GM23248 (cell line): ENCODE results near the gene FGGY. TPM values are rescaled to one million over a fixed set of nuclear protein-coding genes. Genes with fewer than 3 reads are reported as not detected.

Experiments used
- DNase-seq: peaks from one replicate; pipeline ENCODE4 v3.0.0-alpha.2; 2015
- H2AFZ ChIP-seq: fragments of 200-600 bp; sonication (generic); 2 replicates; pipeline ENCODE4 v1.6.1; 2016; ENCODE audit warnings: antibody characterized with exemption
- H3F3A ChIP-seq: fragments of 200-600 bp; sonication (generic); 2 replicates; pipeline ENCODE4 v1.6.1; 2016; ENCODE audit warnings: mild to moderate bottlenecking, antibody characterized with exemption, mixed run types; ENCODE audit not compliant: insufficient read depth
- H3K27ac ChIP-seq: fragments of 200-600 bp; sonication (generic); 2 replicates; pipeline ENCODE4 v1.5.1; 2016; ENCODE audit warnings: mild to moderate bottlenecking
- H3K27me3 ChIP-seq: fragments of 200-600 bp; sonication (generic); replicated peaks from 2 replicates; pipeline ENCODE4 v1.6.1; 2016; ENCODE audit warnings: mild to moderate bottlenecking; ENCODE audit not compliant: insufficient read depth
- H3K36me3 ChIP-seq: fragments of 200-600 bp; sonication (generic); 2 replicates; pipeline ENCODE4 v1.6.1; 2016; ENCODE audit warnings: low read depth, mild to moderate bottlenecking
- H3K4me1 ChIP-seq: fragments of 200-600 bp; sonication (generic); 2 replicates; pipeline ENCODE4 v1.6.1; 2016; ENCODE audit warnings: mild to moderate bottlenecking; ENCODE audit not compliant: insufficient read depth
- H3K4me2 ChIP-seq: fragments of 200-600 bp; sonication (generic); one replicate; pipeline ENCODE4 v1.6.1; 2016; ENCODE audit warnings: mild to moderate bottlenecking; ENCODE audit not compliant: unreplicated experiment
- H3K4me3 ChIP-seq: fragments of 200-600 bp; sonication (generic); 2 replicates; pipeline ENCODE4 v1.5.1; 2016; ENCODE audit warnings: mild to moderate bottlenecking
- H3K79me2 ChIP-seq: fragments of 200-600 bp; sonication (generic); 2 replicates; pipeline ENCODE4 v1.6.1; 2016; ENCODE audit warnings: mild to moderate bottlenecking; ENCODE audit not compliant: insufficient read depth
- H3K9ac ChIP-seq: fragments of 200-600 bp; sonication (generic); 2 replicates; pipeline ENCODE4 v1.6.1; 2016; ENCODE audit warnings: mild to moderate bottlenecking
- H3K9me2 ChIP-seq: fragments of 200-600 bp; sonication (generic); 2 replicates; pipeline ENCODE4 v1.6.1; 2016; ENCODE audit warnings: mixed run types, mild to moderate bottlenecking, moderate library complexity; ENCODE audit not compliant: insufficient read depth
- H3K9me3 ChIP-seq: fragments of 200-600 bp; sonication (generic); one replicate; pipeline ENCODE4 v1.6.1; 2017; ENCODE audit warnings: low read depth
- H4K20me1 ChIP-seq: fragments of 200-600 bp; sonication (generic); 2 replicates; pipeline ENCODE4 v1.6.0; 2016; ENCODE audit not compliant: insufficient read depth
- EZH2 ChIP-seq: fragments of 200-600 bp; sonication (generic); IDR thresholded peaks from 2 replicates; pipeline ENCODE4 v1.6.1; 2018; ENCODE audit warnings: antibody characterized with exemption, mild to moderate bottlenecking; ENCODE audit not compliant: insufficient read depth, poor library complexity, severe bottlenecking
- EZH2phosphoT487 ChIP-seq: fragments of 200-600 bp; sonication (generic); IDR thresholded peaks from 2 replicates; pipeline ENCODE4 v1.6.1; 2018; ENCODE audit warnings: antibody characterized with exemption, moderate library complexity, mild to moderate bottlenecking, low read depth; ENCODE audit not compliant: insufficient read depth
- WGBS, 2 experiments: methylation state at CpG; one replicate each; pipeline ENCODE4 v1.1.6; 2015 to 2017; ENCODE audit warnings: low lambda C conversion rate in 2 of 2, low coverage in 1 of 2; ENCODE audit errors: missing lambda C conversion rate in 2 of 2; 5-methylcytosine and 5-hydroxymethylcytosine counted together
- in situ Hi-C: fragments of 300-500 bp; cut with MboI; formaldehyde crosslinking; loops from 2 replicates; pipeline ENCODE4 v1.15.0; 2020
- polyA plus RNA-seq: library from polyadenylated mRNA; unstranded; fragments of >200 nt; fragmentation: Nextera tagmentation; extraction: Ambion mirVana; gene quantifications from 2 replicates; pipeline ENCODE4 v1.2.1, GENCODE V29; 2016
- total RNA-seq: library from RNA; depleted of rRNA; stranded (reverse); fragments of >200 nt; shearing (Covaris generic); gene quantifications from 2 replicates; pipeline ENCODE4 v1.2.3, GENCODE V29; 2014

The FGGY gene
- total and polyA plus RNA-seq, 2 experiments from 2014 or later: 12.8 to 16.9 TPM

GRCh38 chr1:59500950-59501742 lies 204.3 kb downstream of the FGGY start:
- DNase-seq: no peak
- in situ Hi-C loops: no loop called here
- no peaks in the 10 kb centered on the region for H3K27me3 ChIP-seq
- no peak overlapping the region for H3K4me2 ChIP-seq
- H4K20me1 ChIP-seq: no peaks in the 10 kb centered on the region
- H3K9me3 ChIP-seq: no peaks in the 10 kb centered on the region
- H3K79me2 ChIP-seq: no peaks in the 10 kb centered on the region
- H3K4me1 ChIP-seq: peaks cover 36% of the 10 kb centered on the region
- no peaks in the 10 kb centered on the region for H3K36me3 ChIP-seq
- no peak overlapping the region for H3K9ac ChIP-seq
- 85 to 87% methylated on average over 4 of the region's 4 CpGs for WGBS, 2 experiments
- TF ChIP-seq EZH2phosphoT487: no peak
- no peak for TF ChIP-seq EZH2
- no peak overlapping the region for H3K4me3 ChIP-seq
- H3F3A ChIP-seq: peaks cover 8% of the 10 kb centered on the region
- H3K9me2 ChIP-seq: no peaks in the 10 kb centered on the region
- H2AFZ ChIP-seq: no peak overlapping the region
- no peak overlapping the region for H3K27ac ChIP-seq

GRCh38 chr1:59502009-59502691 lies 205.3 kb downstream of the FGGY start:
- H3K36me3 ChIP-seq: no peaks in the 10 kb centered on the region
- H3K79me2 ChIP-seq: no peaks in the 10 kb centered on the region
- no peaks in the 10 kb centered on the region for H4K20me1 ChIP-seq
- in situ Hi-C loops: no loop called here
- 71 to 72% methylated on average over 4 of the region's 4 CpGs for WGBS, 2 experiments
- no peaks in the 10 kb centered on the region for H3K9me3 ChIP-seq
- peak overlapping the region; percentile 9; the same call in 1 of the 2 replicates for H3K27ac ChIP-seq
- H3K27me3 ChIP-seq: no peaks in the 10 kb centered on the region
- peaks cover 17% of the 10 kb centered on the region for H3F3A ChIP-seq
- peak; percentile 69 for DNase-seq
- H3K4me2 ChIP-seq: peak overlapping the region; percentile 8
- peaks cover 45% of the 10 kb centered on the region for H3K4me1 ChIP-seq
- H3K4me3 ChIP-seq: no peak overlapping the region
- TF ChIP-seq EZH2phosphoT487: no peak
- no peak overlapping the region for H2AFZ ChIP-seq
- no peak overlapping the region for H3K9ac ChIP-seq
- no peaks in the 10 kb centered on the region for H3K9me2 ChIP-seq

GRCh38 chr1:59504276-59504675 lies 207.4 kb downstream of the FGGY start:
- Histone ChIP-seq H3F3A (peaks cover 17% of the 10 kb centered on the region), H4K20me1 (no peaks in the 10 kb centered on the region), H3K9me2 (no peaks in the 10 kb centered on the region), H3K4me1 (peaks cover 40% of the 10 kb centered on the region), H3K9ac (no peak overlapping the region), H3K4me2 (no peak overlapping the region), H3K27me3 (no peaks in the 10 kb centered on the region), H3K36me3 (no peaks in the 10 kb centered on the region), H3K9me3 (no peaks in the 10 kb centered on the region), H3K27ac (no peak overlapping the region), H3K79me2 (no peaks in the 10 kb centered on the region), H2AFZ (no peak overlapping the region), H3K4me3 (no peak overlapping the region)
- TF ChIP-seq EZH2 (no peak), EZH2phosphoT487 (no peak)
- no peak for DNase-seq
- in situ Hi-C loops: no loop called here
- 83 to 91% methylated on average over 3 of the region's 3 CpGs for WGBS, 2 experiments

GRCh38 chr1:59505596-59506028 lies 208.7 kb downstream of the FGGY start:
- 77 to 95% methylated on average over 2 of the region's 2 CpGs for WGBS, 2 experiments
- peaks cover 33% of the 10 kb centered on the region for H3K4me1 ChIP-seq
- no peaks in the 10 kb centered on the region for H4K20me1 ChIP-seq
- H3K27me3 ChIP-seq: no peaks in the 10 kb centered on the region
- no peak overlapping the region for H3K4me2 ChIP-seq
- no peak overlapping the region for H3K9ac ChIP-seq
- no peak overlapping the region for H2AFZ ChIP-seq
- no peaks in the 10 kb centered on the region for H3K9me3 ChIP-seq
- peak; percentile 35 for DNase-seq
- H3K27ac ChIP-seq: no peak overlapping the region
- no peak overlapping the region for H3K4me3 ChIP-seq
- H3K36me3 ChIP-seq: no peaks in the 10 kb centered on the region
- H3F3A ChIP-seq: peaks cover 17% of the 10 kb centered on the region
- H3K79me2 ChIP-seq: no peaks in the 10 kb centered on the region
- in situ Hi-C loops: no loop called here
- no peaks in the 10 kb centered on the region for H3K9me2 ChIP-seq
- no peak for TF ChIP-seq EZH2
- no peak for TF ChIP-seq EZH2phosphoT487
